A673 (cell line): Measurements from ENCODE around the gene PI4K2A. TPM values are rescaled to one million over a fixed set of nuclear protein-coding genes. Genes with fewer than 3 reads are reported as not detected.
A peak's percentile ranks its signal among the peaks of the same experiment; 100 is the strongest.

ENCODE experiments used
- BruUV-seq: library from RNA; stranded (reverse); fragments of 400-500 nt; replicated peaks from 2 replicates; lab custom pipeline; 2021; lab: Mats Ljungman, UMichigan
- CTCF ChIA-PET: fragments of 300-600 bp; sonication (Branson Sonifier 250); formaldehyde crosslinking; loops from one replicate; lab custom pipeline; 2022; ENCODE audit warnings: antibody characterized with exemption; lab: Charles Lee
- POLR2A ChIA-PET: fragments of 300-600 bp; sonication (Branson Sonifier 250); formaldehyde crosslinking; loops from one replicate; lab custom pipeline; 2022; ENCODE audit warnings: antibody characterized with exemption; ENCODE audit not compliant: low non-redundant PET; lab: Charles Lee
- DNase-seq: peaks from one replicate; pipeline ENCODE4 v3.0.0-alpha.2; 2015; ENCODE audit warnings: low spot score
- H3K27ac ChIP-seq: fragments of 200-600 bp; sonication (generic); 2 replicates; pipeline ENCODE4 v1.5.1; 2016; ENCODE audit warnings: mixed run types, low read depth, mild to moderate bottlenecking, mixed read lengths, antibody characterized with exemption, low read length; ENCODE audit not compliant: poor library complexity, severe bottlenecking
- H3K27me3 ChIP-seq: fragments of 200-600 bp; sonication (generic); replicated peaks from 2 replicates; pipeline ENCODE4 v1.6.1; 2017; ENCODE audit warnings: mixed run types, low read depth, mild to moderate bottlenecking, mixed read lengths, antibody characterized with exemption, low read length; ENCODE audit not compliant: insufficient read depth, poor library complexity
- H3K36me3 ChIP-seq: fragments of 200-600 bp; sonication (generic); 2 replicates; pipeline ENCODE4 v1.6.1; 2016; ENCODE audit warnings: mixed run types, mild to moderate bottlenecking, mixed read lengths, antibody characterized with exemption, low read length; ENCODE audit not compliant: insufficient read depth, poor library complexity, severe bottlenecking
- H3K4me1 ChIP-seq: fragments of 200-600 bp; sonication (generic); 2 replicates; pipeline ENCODE4 v1.6.1; 2017; ENCODE audit warnings: mixed run types, mild to moderate bottlenecking, mixed read lengths, antibody characterized with exemption, low read length; ENCODE audit not compliant: insufficient read depth, poor library complexity, severe bottlenecking
- H3K4me3 ChIP-seq: fragments of 200-600 bp; sonication (generic); 2 replicates; pipeline ENCODE4 v1.5.1; 2016; ENCODE audit warnings: low read depth, mixed run types, mild to moderate bottlenecking, mixed read lengths, low read length; ENCODE audit not compliant: poor library complexity, severe bottlenecking
- H3K9me3 ChIP-seq: fragments of 200-600 bp; sonication (generic); 2 replicates; pipeline ENCODE4 v1.6.1; 2016; ENCODE audit warnings: mixed run types, low read depth, mild to moderate bottlenecking, mixed read lengths, antibody characterized with exemption, low read length; ENCODE audit not compliant: poor library complexity, severe bottlenecking
- EZH2 ChIP-seq: fragments of 200-600 bp; sonication (generic); IDR thresholded peaks from 2 replicates; pipeline ENCODE4 v1.6.1; 2017; ENCODE audit warnings: borderline replicate concordance, low read depth, mild to moderate bottlenecking, mixed read lengths, antibody characterized with exemption, low read length; ENCODE audit not compliant: poor library complexity, severe bottlenecking
- intact Hi-C: fragments of 100-400 bp; cut with micrococcal nuclease; formaldehyde crosslinking; loops from one replicate; pipeline ENCODE4 v1.10.0; 2022; ENCODE audit not compliant: unreplicated experiment
- total RNA-seq: library from RNA; stranded (reverse); gene quantifications from 2 replicates; pipeline ENCODE4 v1.2.3, GENCODE V29; 2021
- TF ChIP-seq, protein P1 (sequence below): fragments of 300-800, 200-600 bp; sonication (generic); conservative IDR thresholded peaks from 2 replicates; pipeline ENCODE4 v1.5.1; 2017; ENCODE audit warnings: low read depth, mild to moderate bottlenecking, antibody characterized with exemption, low read length, moderate library complexity, mixed read lengths

PI4K2A gene
- total RNA-seq, 1 experiment from 2014 or later: 23.6 TPM

DNA sequence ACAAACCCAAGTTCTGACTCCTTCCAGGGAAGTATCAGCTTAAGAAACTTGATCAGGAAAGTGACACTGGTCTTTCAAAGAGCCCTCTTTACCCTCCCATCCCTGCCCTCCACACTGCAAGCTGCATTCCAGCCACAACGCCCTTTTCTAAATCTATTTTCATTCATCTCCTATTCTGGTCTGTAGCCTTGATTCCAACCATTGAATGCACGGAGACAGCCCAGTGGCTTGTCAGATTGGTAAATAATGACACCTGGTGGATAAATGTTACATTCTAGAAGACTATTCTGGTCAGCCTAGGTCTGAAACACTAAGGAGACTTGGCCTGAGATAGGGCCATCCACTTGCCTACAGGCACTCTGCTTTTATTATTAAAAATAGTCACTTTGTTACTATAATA, 28.1 kb upstream of the PI4K2A start:
- Histone ChIP-seq H3K9me3 (no peaks in the 10 kb centered on the region), H3K27ac (no peak overlapping the region), H3K36me3 (no peaks in the 10 kb centered on the region), H3K4me3 (no peak overlapping the region), H3K4me1 (no peaks in the 10 kb centered on the region), H3K27me3 (no peaks in the 10 kb centered on the region)
- no TSS peak for BruUV-seq
- CTCF ChIA-PET: interaction anchor here (0.5 kb wide), 1 partner anchor 113 kb away, joined by 3 read pairs; no protein-coding TSS in a partner anchor
- intact Hi-C loops: loop anchor here (2.0 kb wide), 1 partner anchor 206 kb away; no protein-coding TSS in a partner anchor
- peak; percentile 25 for DNase-seq
- POLR2A ChIA-PET: no interaction called here
- TF ChIP-seq, protein P1, sequence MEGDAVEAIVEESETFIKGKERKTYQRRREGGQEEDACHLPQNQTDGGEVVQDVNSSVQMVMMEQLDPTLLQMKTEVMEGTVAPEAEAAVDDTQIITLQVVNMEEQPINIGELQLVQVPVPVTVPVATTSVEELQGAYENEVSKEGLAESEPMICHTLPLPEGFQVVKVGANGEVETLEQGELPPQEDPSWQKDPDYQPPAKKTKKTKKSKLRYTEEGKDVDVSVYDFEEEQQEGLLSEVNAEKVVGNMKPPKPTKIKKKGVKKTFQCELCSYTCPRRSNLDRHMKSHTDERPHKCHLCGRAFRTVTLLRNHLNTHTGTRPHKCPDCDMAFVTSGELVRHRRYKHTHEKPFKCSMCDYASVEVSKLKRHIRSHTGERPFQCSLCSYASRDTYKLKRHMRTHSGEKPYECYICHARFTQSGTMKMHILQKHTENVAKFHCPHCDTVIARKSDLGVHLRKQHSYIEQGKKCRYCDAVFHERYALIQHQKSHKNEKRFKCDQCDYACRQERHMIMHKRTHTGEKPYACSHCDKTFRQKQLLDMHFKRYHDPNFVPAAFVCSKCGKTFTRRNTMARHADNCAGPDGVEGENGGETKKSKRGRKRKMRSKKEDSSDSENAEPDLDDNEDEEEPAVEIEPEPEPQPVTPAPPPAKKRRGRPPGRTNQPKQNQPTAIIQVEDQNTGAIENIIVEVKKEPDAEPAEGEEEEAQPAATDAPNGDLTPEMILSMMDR: 0 out of 2 replicates have a peak, but pooled peaks have one; percentile 27
- no peak for TF ChIP-seq EZH2

DNA sequence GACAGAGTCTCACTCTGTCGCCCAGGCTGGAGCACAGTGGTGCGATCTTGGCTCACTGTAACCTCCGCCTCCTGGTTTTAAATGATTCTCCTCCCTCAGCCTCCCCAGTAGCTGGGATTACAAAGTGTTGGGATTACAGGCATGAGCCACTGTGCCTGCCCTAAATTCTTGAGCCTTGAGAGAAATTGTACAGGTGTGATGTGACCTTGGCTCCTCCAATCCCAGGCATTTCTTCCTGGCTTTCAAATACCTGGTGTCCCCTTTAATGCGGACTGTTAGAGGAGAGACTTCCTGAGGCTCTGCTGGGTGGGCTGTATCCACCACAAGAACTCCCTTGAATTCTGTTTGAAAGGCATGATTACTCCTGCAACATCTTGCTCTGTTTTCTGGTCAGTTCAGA, 22.2 kb upstream of the PI4K2A start:
- intact Hi-C loops: no loop called here
- CTCF ChIA-PET: no interaction called here

DNA sequence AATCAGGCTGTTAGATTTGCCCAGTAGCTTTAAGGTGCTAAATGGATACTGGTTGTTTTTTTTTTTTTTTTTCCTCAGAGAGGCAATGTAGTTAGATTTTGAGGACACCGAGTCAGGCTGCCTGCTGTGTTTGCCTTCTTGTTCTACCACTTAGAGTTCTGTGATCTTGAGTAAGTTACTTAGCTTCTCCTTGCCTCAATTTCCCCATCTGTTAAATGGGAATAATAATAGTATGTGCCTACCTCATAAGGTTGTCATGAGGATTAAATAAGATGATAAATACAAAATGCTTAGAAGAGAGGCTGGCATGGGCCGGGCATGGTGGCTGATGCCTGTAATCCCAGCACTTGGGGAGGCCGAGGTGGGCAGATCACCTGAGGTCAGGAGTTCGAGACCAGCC, 21.7 kb upstream of the PI4K2A start:
- Histone ChIP-seq H3K4me1 (no peaks in the 10 kb centered on the region), H3K4me3 (no peak overlapping the region), H3K27ac (no peak overlapping the region), H3K27me3 (no peaks in the 10 kb centered on the region), H3K9me3 (no peaks in the 10 kb centered on the region), H3K36me3 (no peaks in the 10 kb centered on the region)
- BruUV-seq: no TSS peak
- intact Hi-C loops: no loop called here
- ChIA-PET CTCF (no interaction called here), POLR2A (no interaction called here)
- TF ChIP-seq, protein P1: no peak
- TF ChIP-seq EZH2: no peak
- no peak for DNase-seq

More for the DNA sequence above, 22.2 kb upstream of the PI4K2A start:
- Histone ChIP-seq H3K36me3 (no peaks in the 10 kb centered on the region), H3K27ac (no peak overlapping the region), H3K4me3 (no peak overlapping the region), H3K27me3 (no peaks in the 10 kb centered on the region), H3K4me1 (no peaks in the 10 kb centered on the region), H3K9me3 (no peaks in the 10 kb centered on the region)
- POLR2A ChIA-PET: no interaction called here
- BruUV-seq: no TSS peak
- no peak for DNase-seq
- TF ChIP-seq EZH2: no peak
- TF ChIP-seq, protein P1: no peak
